SK-N-SH (cell line): ENCODE results near the gene SCARF1. TPM values are rescaled to one million over a fixed set of nuclear protein-coding genes. Genes with fewer than 3 reads are reported as not detected.

Experiments
- CTCF ChIA-PET: fragments of 300-600, 350-600 bp; formaldehyde crosslinking; extraction: SDS; loops from one replicate; lab custom pipeline; 2021; lab: Yijun Ruan, JAX
- POLR2A ChIA-PET: fragments of 350-600 bp; sonication (Branson Sonifier 250); formaldehyde crosslinking; extraction: SDS; loops from one replicate; lab custom pipeline; 2020; ENCODE audit warnings: antibody characterized with exemption, inconsistent platforms; lab: Yijun Ruan, JAX
- DNase-seq: peaks from one replicate; pipeline ENCODE4 v3.0.0; 2012
- H2AFZ ChIP-seq: fragments of 200-600 bp; sonication (generic); 2 replicates; pipeline ENCODE4 v1.8.1; 2016; ENCODE audit warnings: antibody characterized with exemption, mild to moderate bottlenecking, low read depth
- H3F3A ChIP-seq: fragments of 200-600 bp; sonication (generic); replicated peaks from 2 replicates; pipeline ENCODE3; 2016; ENCODE audit warnings: antibody characterized with exemption, mild to moderate bottlenecking; ENCODE audit not compliant: insufficient read depth
- H3K27ac ChIP-seq, 2 experiments: fragments of 200-500 bp in 1 of 2; fragments of 200-600 bp in 1 of 2; sonication (Bioruptor generic) in 1 of 2; sonication (generic), shearing (Covaris generic) in 1 of 2; 2 replicates each; pipeline versions ENCODE4 v1.5.1 to v1.6.1; 2014 to 2016; ENCODE audit warnings: low read depth in 2 of 2, inconsistent platforms in 1 of 2, low read length in 1 of 2, mild to moderate bottlenecking in 1 of 2, mixed read lengths in 1 of 2
- H3K27me3 ChIP-seq: fragments of 200-600 bp; sonication (generic), shearing (Covaris generic); 2 replicates; pipeline ENCODE4 v1.6.1; 2016; ENCODE audit warnings: mixed run types; ENCODE audit not compliant: insufficient read depth
- H3K36me3 ChIP-seq, 2 experiments: fragments of 200-500 bp in 1 of 2; fragments of 200-600 bp in 1 of 2; sonication (Bioruptor generic) in 1 of 2; sonication (generic) in 1 of 2; replicated peaks in 1 of 2; 2 replicates each; pipeline versions ENCODE3 to v1.5.1; 2014 to 2016; ENCODE audit warnings: low read length in 1 of 2, mild to moderate bottlenecking in 1 of 2; ENCODE audit not compliant: insufficient read depth in 2 of 2, control insufficient read depth in 1 of 2
- H3K4me1 ChIP-seq, 2 experiments: fragments of 200-500 bp in 1 of 2; fragments of 200-600 bp in 1 of 2; sonication (Bioruptor generic) in 1 of 2; sonication (generic), shearing (Covaris generic) in 1 of 2; 2 replicates each; pipeline versions ENCODE4 v1.5.1 to v1.6.1; 2014 to 2016; ENCODE audit warnings: low read depth in 1 of 2, low read length in 1 of 2, mixed run types in 1 of 2; ENCODE audit not compliant: insufficient read depth in 2 of 2, control insufficient read depth in 1 of 2
- H3K4me2 ChIP-seq: fragments of 200-600 bp; sonication (generic), shearing (Covaris generic); 2 replicates; pipeline ENCODE4 v1.6.1; 2017; ENCODE audit warnings: mixed run types
- H3K4me3 ChIP-seq, 2 experiments: fragments of 200-500 bp in 1 of 2; fragments of 200-600 bp in 1 of 2; sonication (Bioruptor generic) in 1 of 2; sonication (generic), shearing (Covaris generic) in 1 of 2; 2 replicates each; pipeline versions ENCODE4 v1.5.1 to v1.8.1; 2014 to 2016; ENCODE audit warnings: low read depth in 2 of 2, inconsistent platforms in 1 of 2, low read length in 1 of 2, mild to moderate bottlenecking in 1 of 2, mixed read lengths in 1 of 2, moderate library complexity in 1 of 2
- H3K79me2 ChIP-seq: fragments of 200-600 bp; sonication (generic); 2 replicates; pipeline ENCODE4 v1.8.1; 2017; ENCODE audit warnings: mild to moderate bottlenecking; ENCODE audit not compliant: insufficient read depth
- H3K9ac ChIP-seq: fragments of 200-600 bp; sonication (generic); 2 replicates; pipeline ENCODE4 v1.6.1; 2017; ENCODE audit warnings: mixed run types
- H3K9me2 ChIP-seq: fragments of 200-600 bp; sonication (generic); 2 replicates; pipeline ENCODE4 v1.6.1; 2017; ENCODE audit warnings: mixed run types
- H3K9me3 ChIP-seq: fragments of 200-600 bp; sonication (generic); 2 replicates; pipeline ENCODE4 v1.6.1; 2017; ENCODE audit warnings: mixed run types, mild to moderate bottlenecking, moderate library complexity
- H4K20me1 ChIP-seq: fragments of 200-600 bp; sonication (generic); 2 replicates; pipeline ENCODE4 v1.6.1; 2017; ENCODE audit warnings: mild to moderate bottlenecking, mixed run types; ENCODE audit not compliant: insufficient read depth
- CHD2 ChIP-seq: fragments of 150-350 bp; IDR thresholded peaks from 2 replicates; pipeline ENCODE4 v1.6.1; 2018; ENCODE audit warnings: low read length; ENCODE audit not compliant: partially characterized antibody
- ELF1 ChIP-seq: IDR thresholded peaks from 2 replicates; pipeline ENCODE4 v1.4.0; 2012
- FOXM1 ChIP-seq: IDR thresholded peaks from 2 replicates; pipeline ENCODE4 v1.4.0; 2012; ENCODE audit warnings: low read depth, mild to moderate bottlenecking
- GABPA ChIP-seq: IDR thresholded peaks from 2 replicates; pipeline ENCODE4 v1.4.0; 2012; ENCODE audit warnings: low read depth, mild to moderate bottlenecking
- JUND ChIP-seq: IDR thresholded peaks from 2 replicates; pipeline ENCODE4 v1.4.0; 2012
- MXI1 ChIP-seq: IDR thresholded peaks from 2 replicates; pipeline ENCODE4 v1.6.1; 2012; ENCODE audit warnings: mild to moderate bottlenecking, low read depth, low read length, improper control_type of control experiment
- NRF1 ChIP-seq: IDR thresholded peaks from 2 replicates; pipeline ENCODE4 v1.6.1; 2012; ENCODE audit warnings: low read depth, mild to moderate bottlenecking, low read length
- RFX5 ChIP-seq: IDR thresholded peaks from 2 replicates; pipeline ENCODE4 v1.6.1; 2012; ENCODE audit warnings: mild to moderate bottlenecking, improper control_type of control experiment, low read length
- RXRA ChIP-seq: IDR thresholded peaks from 2 replicates; pipeline ENCODE4 v1.4.0; 2012; ENCODE audit warnings: low read depth, mild to moderate bottlenecking, borderline replicate concordance
- TAF1 ChIP-seq: IDR thresholded peaks from 2 replicates; pipeline ENCODE4 v1.6.1; 2012; ENCODE audit warnings: low read depth, mild to moderate bottlenecking, low read length, moderate library complexity, borderline replicate concordance
- TCF12 ChIP-seq: IDR thresholded peaks from 2 replicates; pipeline ENCODE4 v1.4.0; 2012
- WGBS: methylation state at CpG from one replicate; pipeline ENCODE4 v1.1.6; 2017; ENCODE audit warnings: low lambda C conversion rate; 5-methylcytosine and 5-hydroxymethylcytosine counted together
- polyA plus RNA-seq, 3 experiments: library from polyadenylated mRNA; depleted of rRNA; stranded (reverse); fragments of >200 nt; gene quantifications; 2 replicates each; pipeline ENCODE4 v1.2.3, GENCODE V29; 2012
- TF ChIP-seq, protein P1 (sequence below): fragments of 200-600 bp; sonication (generic); IDR thresholded peaks from 2 replicates; pipeline ENCODE4 v1.6.1; 2017; ENCODE audit warnings: antibody characterized with exemption, mild to moderate bottlenecking, moderate library complexity
- TF ChIP-seq, protein P2 (sequence below): IDR thresholded peaks from 2 replicates; pipeline ENCODE4 v1.4.0; 2012; ENCODE audit warnings: low read depth
- TF ChIP-seq, protein P3 (sequence below): IDR thresholded peaks from 2 replicates; pipeline ENCODE4 v1.4.0; 2012; ENCODE audit warnings: low read depth, borderline replicate concordance
- TF ChIP-seq, protein P4 (sequence below): IDR thresholded peaks from 2 replicates; pipeline ENCODE4 v1.6.1; 2012; ENCODE audit warnings: mild to moderate bottlenecking, low read depth, low read length, moderate library complexity
- TF ChIP-seq, protein P5 (sequence below): fragments of 150-350 bp; IDR thresholded peaks from 2 replicates; pipeline ENCODE4 v1.6.1; 2017; ENCODE audit warnings: antibody characterized with exemption, low read length, low read depth, borderline replicate concordance

SCARF1 gene
- polyA plus RNA-seq, 1 of the 3 experiments (the other 2 are of a cell fraction) = 0.39 TPM

DNA sequence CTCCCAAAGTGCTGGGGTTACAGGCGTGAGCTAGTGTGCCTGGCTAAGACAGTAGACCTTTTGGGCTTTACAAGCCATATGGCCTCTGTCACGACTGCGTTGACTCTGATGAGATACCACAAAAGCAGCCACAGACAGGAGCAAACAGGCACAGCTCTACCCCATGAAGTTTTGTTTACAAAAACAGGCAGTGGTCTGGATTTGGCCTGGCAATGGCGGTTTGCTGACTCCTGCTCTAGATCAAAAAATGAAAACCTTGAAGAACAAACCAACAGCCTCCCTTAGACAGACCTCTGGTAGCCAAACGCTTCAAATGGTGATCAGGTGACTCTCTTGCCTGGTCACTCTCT lies 37.6 kb downstream of the SCARF1 start:
- no peaks in the 10 kb centered on the region for H3K9me2 ChIP-seq
- H3F3A ChIP-seq = no peaks in the 10 kb centered on the region
- no peaks in the 10 kb centered on the region for H3K36me3 ChIP-seq
- H3K4me2 ChIP-seq = no peak overlapping the region
- H3K27ac ChIP-seq = no peak overlapping the region
- H3K4me1 ChIP-seq = no peaks in the 10 kb centered on the region
- CTCF ChIA-PET = interaction anchor here (1.8 kb wide), 1 partner anchor 21 kb away, joined by 3 read pairs; the partner anchor contains the start of gene SLC43A2
- no peak for TF ChIP-seq JUND
- no peak for DNase-seq
- 97% methylated on average over 5 of the region's 5 CpGs for WGBS
- H3K9me3 ChIP-seq = no peaks in the 10 kb centered on the region
- no peaks in the 10 kb centered on the region for H3K79me2 ChIP-seq
- H3K27me3 ChIP-seq = no peaks in the 10 kb centered on the region
- no peak overlapping the region for H3K4me3 ChIP-seq
- H4K20me1 ChIP-seq = no peaks in the 10 kb centered on the region
- H3K9ac ChIP-seq = no peak overlapping the region
- no peak overlapping the region for H2AFZ ChIP-seq
- POLR2A ChIA-PET = no interaction called here

DNA sequence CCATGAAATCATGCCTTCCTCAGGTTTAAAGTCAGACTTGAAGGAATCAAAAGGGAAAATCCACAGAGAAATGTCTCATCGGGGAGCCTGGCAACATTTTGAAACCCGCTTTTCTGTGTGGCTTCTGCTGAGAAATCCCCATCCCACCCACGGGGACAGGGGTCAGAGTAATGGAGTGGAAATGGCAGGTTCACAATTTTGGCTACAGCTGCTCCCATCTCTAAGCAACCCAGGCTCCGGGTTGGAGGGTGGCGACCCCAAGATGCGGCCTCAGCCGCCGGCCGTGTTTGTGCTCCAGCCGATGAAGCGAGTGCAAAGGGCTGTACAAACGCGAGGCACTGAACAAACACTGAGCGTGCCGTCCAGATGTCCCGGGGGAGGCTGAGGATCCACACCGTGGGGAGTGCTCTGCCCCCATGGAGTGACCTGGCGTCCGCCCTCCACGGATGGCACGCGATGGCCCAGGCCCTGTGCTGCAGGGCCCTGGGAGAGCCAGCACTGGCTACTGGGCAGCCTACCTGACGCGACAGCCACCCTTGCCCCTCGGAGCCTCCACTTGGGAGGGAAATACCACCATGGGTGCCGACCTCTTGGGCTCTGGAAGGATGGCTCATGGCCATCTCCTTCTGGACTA lies 39.1 kb downstream of the SCARF1 start:
- Histone ChIP-seq H3K9me2 (no peaks in the 10 kb centered on the region), H4K20me1 (no peaks in the 10 kb centered on the region), H2AFZ (no peak overlapping the region), H3K4me2 (no peak overlapping the region), H3F3A (no peaks in the 10 kb centered on the region), H3K9me3 (no peaks in the 10 kb centered on the region), H3K4me1 (no peaks in the 10 kb centered on the region), H3K9ac (no peak overlapping the region), H3K79me2 (no peaks in the 10 kb centered on the region), H3K27me3 (no peaks in the 10 kb centered on the region), H3K4me3 (no peak overlapping the region), H3K36me3 (no peaks in the 10 kb centered on the region), H3K27ac (no peak overlapping the region)
- ChIA-PET CTCF (interaction anchor here (1.4 kb wide), 1 partner anchor 32 kb away, joined by 3 read pairs; no protein-coding TSS in a partner anchor), POLR2A (no interaction called here)
- TF ChIP-seq RXRA (no peak), NRF1 (no peak), RFX5 (no peak), GABPA (no peak), JUND (no peak), FOXM1 (no peak), TAF1 (no peak), CHD2 (no peak), ELF1 (no peak), MXI1 (no peak), TCF12 (no peak)
- TF ChIP-seq, protein P1, sequence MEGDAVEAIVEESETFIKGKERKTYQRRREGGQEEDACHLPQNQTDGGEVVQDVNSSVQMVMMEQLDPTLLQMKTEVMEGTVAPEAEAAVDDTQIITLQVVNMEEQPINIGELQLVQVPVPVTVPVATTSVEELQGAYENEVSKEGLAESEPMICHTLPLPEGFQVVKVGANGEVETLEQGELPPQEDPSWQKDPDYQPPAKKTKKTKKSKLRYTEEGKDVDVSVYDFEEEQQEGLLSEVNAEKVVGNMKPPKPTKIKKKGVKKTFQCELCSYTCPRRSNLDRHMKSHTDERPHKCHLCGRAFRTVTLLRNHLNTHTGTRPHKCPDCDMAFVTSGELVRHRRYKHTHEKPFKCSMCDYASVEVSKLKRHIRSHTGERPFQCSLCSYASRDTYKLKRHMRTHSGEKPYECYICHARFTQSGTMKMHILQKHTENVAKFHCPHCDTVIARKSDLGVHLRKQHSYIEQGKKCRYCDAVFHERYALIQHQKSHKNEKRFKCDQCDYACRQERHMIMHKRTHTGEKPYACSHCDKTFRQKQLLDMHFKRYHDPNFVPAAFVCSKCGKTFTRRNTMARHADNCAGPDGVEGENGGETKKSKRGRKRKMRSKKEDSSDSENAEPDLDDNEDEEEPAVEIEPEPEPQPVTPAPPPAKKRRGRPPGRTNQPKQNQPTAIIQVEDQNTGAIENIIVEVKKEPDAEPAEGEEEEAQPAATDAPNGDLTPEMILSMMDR = no peak
- TF ChIP-seq, protein P2, sequence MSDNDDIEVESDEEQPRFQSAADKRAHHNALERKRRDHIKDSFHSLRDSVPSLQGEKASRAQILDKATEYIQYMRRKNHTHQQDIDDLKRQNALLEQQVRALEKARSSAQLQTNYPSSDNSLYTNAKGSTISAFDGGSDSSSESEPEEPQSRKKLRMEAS = no peak
- TF ChIP-seq, protein P3, sequence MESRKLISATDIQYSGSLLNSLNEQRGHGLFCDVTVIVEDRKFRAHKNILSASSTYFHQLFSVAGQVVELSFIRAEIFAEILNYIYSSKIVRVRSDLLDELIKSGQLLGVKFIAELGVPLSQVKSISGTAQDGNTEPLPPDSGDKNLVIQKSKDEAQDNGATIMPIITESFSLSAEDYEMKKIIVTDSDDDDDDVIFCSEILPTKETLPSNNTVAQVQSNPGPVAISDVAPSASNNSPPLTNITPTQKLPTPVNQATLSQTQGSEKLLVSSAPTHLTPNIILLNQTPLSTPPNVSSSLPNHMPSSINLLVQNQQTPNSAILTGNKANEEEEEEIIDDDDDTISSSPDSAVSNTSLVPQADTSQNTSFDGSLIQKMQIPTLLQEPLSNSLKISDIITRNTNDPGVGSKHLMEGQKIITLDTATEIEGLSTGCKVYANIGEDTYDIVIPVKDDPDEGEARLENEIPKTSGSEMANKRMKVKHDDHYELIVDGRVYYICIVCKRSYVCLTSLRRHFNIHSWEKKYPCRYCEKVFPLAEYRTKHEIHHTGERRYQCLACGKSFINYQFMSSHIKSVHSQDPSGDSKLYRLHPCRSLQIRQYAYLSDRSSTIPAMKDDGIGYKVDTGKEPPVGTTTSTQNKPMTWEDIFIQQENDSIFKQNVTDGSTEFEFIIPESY = no peak
- TF ChIP-seq, protein P4, sequence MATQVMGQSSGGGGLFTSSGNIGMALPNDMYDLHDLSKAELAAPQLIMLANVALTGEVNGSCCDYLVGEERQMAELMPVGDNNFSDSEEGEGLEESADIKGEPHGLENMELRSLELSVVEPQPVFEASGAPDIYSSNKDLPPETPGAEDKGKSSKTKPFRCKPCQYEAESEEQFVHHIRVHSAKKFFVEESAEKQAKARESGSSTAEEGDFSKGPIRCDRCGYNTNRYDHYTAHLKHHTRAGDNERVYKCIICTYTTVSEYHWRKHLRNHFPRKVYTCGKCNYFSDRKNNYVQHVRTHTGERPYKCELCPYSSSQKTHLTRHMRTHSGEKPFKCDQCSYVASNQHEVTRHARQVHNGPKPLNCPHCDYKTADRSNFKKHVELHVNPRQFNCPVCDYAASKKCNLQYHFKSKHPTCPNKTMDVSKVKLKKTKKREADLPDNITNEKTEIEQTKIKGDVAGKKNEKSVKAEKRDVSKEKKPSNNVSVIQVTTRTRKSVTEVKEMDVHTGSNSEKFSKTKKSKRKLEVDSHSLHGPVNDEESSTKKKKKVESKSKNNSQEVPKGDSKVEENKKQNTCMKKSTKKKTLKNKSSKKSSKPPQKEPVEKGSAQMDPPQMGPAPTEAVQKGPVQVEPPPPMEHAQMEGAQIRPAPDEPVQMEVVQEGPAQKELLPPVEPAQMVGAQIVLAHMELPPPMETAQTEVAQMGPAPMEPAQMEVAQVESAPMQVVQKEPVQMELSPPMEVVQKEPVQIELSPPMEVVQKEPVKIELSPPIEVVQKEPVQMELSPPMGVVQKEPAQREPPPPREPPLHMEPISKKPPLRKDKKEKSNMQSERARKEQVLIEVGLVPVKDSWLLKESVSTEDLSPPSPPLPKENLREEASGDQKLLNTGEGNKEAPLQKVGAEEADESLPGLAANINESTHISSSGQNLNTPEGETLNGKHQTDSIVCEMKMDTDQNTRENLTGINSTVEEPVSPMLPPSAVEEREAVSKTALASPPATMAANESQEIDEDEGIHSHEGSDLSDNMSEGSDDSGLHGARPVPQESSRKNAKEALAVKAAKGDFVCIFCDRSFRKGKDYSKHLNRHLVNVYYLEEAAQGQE = no peak
- TF ChIP-seq, protein P5, sequence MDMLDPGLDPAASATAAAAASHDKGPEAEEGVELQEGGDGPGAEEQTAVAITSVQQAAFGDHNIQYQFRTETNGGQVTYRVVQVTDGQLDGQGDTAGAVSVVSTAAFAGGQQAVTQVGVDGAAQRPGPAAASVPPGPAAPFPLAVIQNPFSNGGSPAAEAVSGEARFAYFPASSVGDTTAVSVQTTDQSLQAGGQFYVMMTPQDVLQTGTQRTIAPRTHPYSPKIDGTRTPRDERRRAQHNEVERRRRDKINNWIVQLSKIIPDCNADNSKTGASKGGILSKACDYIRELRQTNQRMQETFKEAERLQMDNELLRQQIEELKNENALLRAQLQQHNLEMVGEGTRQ = no peak
- no peak for DNase-seq
- WGBS = 78% methylated on average over 4 of the region's 26 CpGs
